Inflammatory macrophage (primary cell): Measurements from ENCODE around the gene EXOC1.
"Not testable (repeated sequence)": the region's sequence is repeated elsewhere in the genome, so short reads cannot be mapped to it uniquely, and the experiment has no call there.

Experiments used
- DNase-seq, 2 donors: peaks; one replicate each; pipeline ENCODE4 v3.0.0-alpha.2; 2020 to 2022
- total RNA-seq, 18 experiments: gene quantifications; one replicate each; lab custom pipeline; 2026; ENCODE audit warnings: mixed read lengths in 6 of 18, inconsistent platforms in 2 of 18; lab: John Stamatoyannopoulos, UW

The EXOC1 gene
- 54.8 to 138 (median 84.6) reads per million in 18 experiments for total RNA-seq

- DNase-seq: peak; percentile 97 to 98
Observed at GRCh38 chr4:55853484-55854046, at the start of gene EXOC1. Gene EXOC1 (plus strand): TSS chr4:55853648. CDS start chr4:55858324, 4,676 bp downstream.

GRCh38 chr4:55807556-55807955 lies 45.9 kb upstream of the EXOC1 start:
- DNase-seq: no peak

- DNase-seq: no peak
Observed at GRCh38 chr4:55808186-55808585, 45.3 kb upstream of the EXOC1 start.

GRCh38 chr4:55808632-55809031 lies 44.8 kb upstream of the EXOC1 start:
- DNase-seq: no peak

GRCh38 chr4:55817691-55818090 lies 35.8 kb upstream of the EXOC1 start:
- no peak for DNase-seq

- no peak for DNase-seq
Observed at GRCh38 chr4:55819634-55820033, 33.8 kb upstream of the EXOC1 start, which contains the start of gene EXOC1L. Gene EXOC1L (plus strand): TSS chr4:55819790. CDS start chr4:55820027, 237 bp downstream.

GRCh38 chr4:55820279-55820678 lies 33.2 kb upstream of the EXOC1 start:
- DNase-seq: no peak

- no peak for DNase-seq
Observed at GRCh38 chr4:55822329-55822728, 31.1 kb upstream of the EXOC1 start.

- DNase-seq: no peak
Observed at GRCh38 chr4:55824865-55825264, 28.6 kb upstream of the EXOC1 start.

GRCh38 chr4:55826986-55827385 lies 26.5 kb upstream of the EXOC1 start:
- DNase-seq: no peak

- DNase-seq: no peak
Observed at GRCh38 chr4:55827582-55827981, 25.9 kb upstream of the EXOC1 start.

- DNase-seq: no peak
Observed at GRCh38 chr4:55830048-55830447, 23.4 kb upstream of the EXOC1 start.

- DNase-seq: no peak
Observed at GRCh38 chr4:55830716-55831115, 22.7 kb upstream of the EXOC1 start.

GRCh38 chr4:55834086-55834795 lies 19.2 kb upstream of the EXOC1 start:
- no peak for DNase-seq

GRCh38 chr4:55837903-55838302 lies 15.5 kb upstream of the EXOC1 start:
- no peak for DNase-seq

GRCh38 chr4:55838356-55838755 lies 15.1 kb upstream of the EXOC1 start:
- no peak for DNase-seq

- DNase-seq: no peak
Observed at GRCh38 chr4:55838952-55839351, 14.5 kb upstream of the EXOC1 start.

GRCh38 chr4:55840956-55841355 lies 12.5 kb upstream of the EXOC1 start:
- DNase-seq: no peak

- DNase-seq: not testable (repeated sequence)
Observed at GRCh38 chr4:55841373-55842239, 11.8 kb upstream of the EXOC1 start.

GRCh38 chr4:55842312-55842711 lies 11.1 kb upstream of the EXOC1 start:
- not testable (repeated sequence) for DNase-seq

- DNase-seq: no peak
Observed at GRCh38 chr4:55849724-55850123, 3.7 kb upstream of the EXOC1 start.

- DNase-seq: no peak
Observed at GRCh38 chr4:55851885-55852284, 1.6 kb upstream of the EXOC1 start.

GRCh38 chr4:55854129-55854528 lies 681 bp downstream of the EXOC1 start:
- DNase-seq: no peak
